OCI-LY1 (cell line): ENCODE data around the gene MYO5B.

Source experiments
- EZH2 ChIP-seq: fragments of 200-600 bp; sonication (generic), shearing (Covaris generic); IDR thresholded peaks from 2 replicates; pipeline ENCODE4 v1.8.0; 2017; ENCODE audit warnings: borderline replicate concordance, mixed run types, mild to moderate bottlenecking, antibody characterized with exemption, low read length, moderate library complexity, mixed read lengths
- TF ChIP-seq, protein P1 (sequence below): fragments of 200-600 bp; sonication (generic), shearing (Covaris generic); IDR thresholded peaks from 2 replicates; pipeline ENCODE4 v1.5.1; 2017; ENCODE audit warnings: mild to moderate bottlenecking, antibody characterized with exemption, low read length, moderate library complexity, mixed read lengths

- TF ChIP-seq EZH2, result no peak
- TF ChIP-seq, protein P1, sequence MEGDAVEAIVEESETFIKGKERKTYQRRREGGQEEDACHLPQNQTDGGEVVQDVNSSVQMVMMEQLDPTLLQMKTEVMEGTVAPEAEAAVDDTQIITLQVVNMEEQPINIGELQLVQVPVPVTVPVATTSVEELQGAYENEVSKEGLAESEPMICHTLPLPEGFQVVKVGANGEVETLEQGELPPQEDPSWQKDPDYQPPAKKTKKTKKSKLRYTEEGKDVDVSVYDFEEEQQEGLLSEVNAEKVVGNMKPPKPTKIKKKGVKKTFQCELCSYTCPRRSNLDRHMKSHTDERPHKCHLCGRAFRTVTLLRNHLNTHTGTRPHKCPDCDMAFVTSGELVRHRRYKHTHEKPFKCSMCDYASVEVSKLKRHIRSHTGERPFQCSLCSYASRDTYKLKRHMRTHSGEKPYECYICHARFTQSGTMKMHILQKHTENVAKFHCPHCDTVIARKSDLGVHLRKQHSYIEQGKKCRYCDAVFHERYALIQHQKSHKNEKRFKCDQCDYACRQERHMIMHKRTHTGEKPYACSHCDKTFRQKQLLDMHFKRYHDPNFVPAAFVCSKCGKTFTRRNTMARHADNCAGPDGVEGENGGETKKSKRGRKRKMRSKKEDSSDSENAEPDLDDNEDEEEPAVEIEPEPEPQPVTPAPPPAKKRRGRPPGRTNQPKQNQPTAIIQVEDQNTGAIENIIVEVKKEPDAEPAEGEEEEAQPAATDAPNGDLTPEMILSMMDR, result peak; percentile 62
Measured at GRCh38 chr18:49861659-49862058, 333.3 kb downstream of the MYO5B start.
